H4 (cell line): ENCODE data around the gene JUND. TPM values are rescaled to one million over a fixed set of nuclear protein-coding genes. Genes with fewer than 3 reads are reported as not detected.

Source experiments
- DNase-seq: peaks from one replicate; pipeline ENCODE4 v3.0.0-alpha.2; 2015; ENCODE audit warnings: low spot score
- total RNA-seq: library from RNA; depleted of rRNA; stranded (reverse); fragments of >200 nt; shearing (Covaris generic); gene quantifications from 2 replicates; pipeline ENCODE4 v1.2.3, GENCODE V29; 2014

The JUND gene
- total RNA-seq, 1 experiment from 2014 or later: 29.1 TPM

- DNase-seq: no peak
These were observed 12.2 kb downstream of the JUND start for GRCh38 chr19:18269070-18269723.

- DNase-seq: no peak
These were observed 14.4 kb downstream of the JUND start for GRCh38 chr19:18266771-18267686.

GRCh38 chr19:18265582-18265981 is 15.8 kb downstream of the JUND start:
- no peak for DNase-seq

GRCh38 chr19:18264971-18265540 is 16.4 kb downstream of the JUND start:
- DNase-seq: no peak

GRCh38 chr19:18264137-18264854 is 17.1 kb downstream of the JUND start:
- DNase-seq: no peak

GRCh38 chr19:18263324-18264136 is 17.9 kb downstream of the JUND start:
- no peak for DNase-seq

GRCh38 chr19:18262917-18263316 is 18.5 kb downstream of the JUND start:
- no peak for DNase-seq

- DNase-seq: no peak
These were observed 19.3 kb downstream of the JUND start for GRCh38 chr19:18262144-18262543.

GRCh38 chr19:18261474-18261873 is 19.9 kb downstream of the JUND start:
- DNase-seq: no peak

GRCh38 chr19:18259893-18260292 is 21.5 kb downstream of the JUND start:
- no peak for DNase-seq

- no peak for DNase-seq
These were observed 23.6 kb downstream of the JUND start for GRCh38 chr19:18257503-18258470.

GRCh38 chr19:18254546-18255503 is 26.6 kb downstream of the JUND start:
- no peak for DNase-seq

- no peak for DNase-seq
These were observed 27.7 kb downstream of the JUND start for GRCh38 chr19:18253716-18254115.

GRCh38 chr19:18253130-18253529 is 28.3 kb downstream of the JUND start:
- DNase-seq: no peak

GRCh38 chr19:18252370-18252717 is 29.1 kb downstream of the JUND start:
- no peak for DNase-seq

GRCh38 chr19:18251587-18252369 is 29.6 kb downstream of the JUND start:
- DNase-seq: peak; percentile 66

GRCh38 chr19:18249834-18250233 is 31.6 kb downstream of the JUND start:
- DNase-seq: no peak

- no peak for DNase-seq
These were observed 36.1 kb downstream of the JUND start for GRCh38 chr19:18245297-18245696.
